Activated B cell treated with CpG ODN at 0.5 μM for 24 hours (primary cell): ENCODE results near the gene ZMYM3. TPM values are rescaled to one million over a fixed set of nuclear protein-coding genes. Genes with fewer than 3 reads are reported as not detected.
A peak's percentile ranks its signal among the peaks of the same experiment; 100 is the strongest.

Experiments
- ATAC-seq: fragments of 200-7000 bp; cut with Tn5 transposase; one replicate; pipeline ENCODE4 v1.10.0; 2021; ENCODE audit warnings: low read depth, mild to moderate bottlenecking, moderate library complexity
- CTCF ChIA-PET: fragments of 350-600 bp; sonication (Branson Sonifier 250); formaldehyde crosslinking; loops from one replicate; lab custom pipeline; 2021; ENCODE audit warnings: antibody characterized with exemption; lab: Charles Lee
- POLR2A ChIA-PET: fragments of 350-600 bp; sonication (Branson Sonifier 250); formaldehyde crosslinking; loops from one replicate; lab custom pipeline; 2021; ENCODE audit warnings: antibody characterized with exemption; lab: Charles Lee
- DNase-seq: peaks from one replicate; pipeline ENCODE4 v3.0.0; 2022
- H3K27ac Mint-ChIP-seq: one replicate; pipeline ENCODE4 v1.8.0; 2020; ENCODE audit warnings: mixed read lengths
- H3K27me3 Mint-ChIP-seq: one replicate; pipeline ENCODE4 v1.8.0; 2021; ENCODE audit warnings: mixed read lengths
- H3K36me3 Mint-ChIP-seq: one replicate; pipeline ENCODE4 v1.8.0; 2021; ENCODE audit warnings: low read depth, mixed read lengths
- H3K4me1 Mint-ChIP-seq: one replicate; pipeline ENCODE4 v1.8.0; 2021; ENCODE audit warnings: mixed read lengths
- H3K4me3 Mint-ChIP-seq: one replicate; pipeline ENCODE4 v1.8.0; 2020; ENCODE audit warnings: mild to moderate bottlenecking, mixed read lengths
- H3K9me3 Mint-ChIP-seq: one replicate; pipeline ENCODE4 v1.8.0; 2020; ENCODE audit warnings: mixed read lengths
- CTCF ChIP-seq: fragments of 200-600 bp; IDR thresholded peaks from one replicate; pipeline ENCODE4 v1.8.0; 2022; ENCODE audit warnings: antibody characterized with exemption, mild to moderate bottlenecking
- intact Hi-C: fragments of 100-400 bp; cut with micrococcal nuclease; formaldehyde crosslinking; loops from one replicate; pipeline ENCODE4 v1.15.1; 2024
- total RNA-seq: library from RNA; stranded (reverse); gene quantifications from 2 replicates; pipeline ENCODE4 v1.2.3, GENCODE V29; 2022

Gene ZMYM3
- total RNA-seq, 1 donor from 2014 or later, result 28.2 TPM

GRCh38 chrX:71195964-71196649, 57.8 kb downstream of the ZMYM3 start:
- TF ChIP-seq CTCF, result no peak
- Mint-ChIP-seq H3K4me1 (peaks cover 40% of the 10 kb centered on the region), H3K36me3 (peaks cover 6% of the 10 kb centered on the region), H3K9me3 (no peaks in the 10 kb centered on the region), H3K4me3 (peak overlapping the region; percentile 86), H3K27me3 (no peaks in the 10 kb centered on the region), H3K27ac (peak overlapping the region; percentile 92)
- POLR2A ChIA-PET, result interaction anchor here (0.6 to 3.6 kb wide), 7 partner anchors 15 to 1063 kb away, joined by 3 to 87 read pairs (median 3); partner anchors contain the start of genes IGBP1, NONO, TAF1 and ZMYM3
- intact Hi-C loops, result loop anchor here (1.0 to 5.0 kb wide), 3 partner anchors 14 to 171 kb away; partner anchors contain the start of gene TAF1
- CTCF ChIA-PET, result interaction anchor here (1.4 to 2.1 kb wide), 2 partner anchors 14 to 87 kb away, joined by 4 to 9 read pairs; partner anchors contain the start of gene NONO
- DNase-seq, result no peak
- peak; percentile 62 for ATAC-seq

GRCh38 chrX:71191248-71191647, 62.7 kb downstream of the ZMYM3 start:
- intact Hi-C loops, result no loop called here
- Mint-ChIP-seq H3K36me3 (peaks cover 12% of the 10 kb centered on the region), H3K4me1 (peaks cover 26% of the 10 kb centered on the region), H3K9me3 (no peaks in the 10 kb centered on the region), H3K4me3 (no peak overlapping the region), H3K27me3 (no peaks in the 10 kb centered on the region), H3K27ac (no peak overlapping the region)
- DNase-seq (no peak), ATAC-seq (no peak)
- ChIA-PET CTCF (no interaction called here), POLR2A (interaction anchor here (0.6 kb wide), 1 partner anchor 11 kb away, joined by 6 read pairs; no protein-coding TSS in a partner anchor)
- TF ChIP-seq CTCF, result no peak

Other genes with a start within 250 kb of the ZMYM3 start
- 43.2 and 44.8 TPM in 2 replicates for gene SNX12, start 185.8 kb downstream of the ZMYM3 start, total RNA-seq
- gene FOXO4, start 158.3 kb downstream of the ZMYM3 start, total RNA-seq, result 10.1 and 16.1 TPM in 2 replicates
- 10.0 and 14.5 TPM in 2 replicates for gene CXorf65, start 147.4 kb downstream of the ZMYM3 start, total RNA-seq
- gene IL2RG, start 142.6 kb downstream of the ZMYM3 start, total RNA-seq, result 261 and 264 TPM in 2 replicates
- 81.7 and 102 TPM in 2 replicates for gene MED12, start 135.5 kb downstream of the ZMYM3 start, total RNA-seq
- 0.46 and 0.67 TPM in 2 replicates for gene NLGN3, start 109.3 kb downstream of the ZMYM3 start, total RNA-seq
- not detected in 2 replicates for gene GJB1, start 30.9 kb downstream of the ZMYM3 start, total RNA-seq
- gene NONO, start 29.5 kb upstream of the ZMYM3 start, total RNA-seq, result 398 and 462 TPM in 2 replicates
- 2.8 and 6.7 TPM in 2 replicates for gene ITGB1BP2, start 47.6 kb upstream of the ZMYM3 start, total RNA-seq
- gene TAF1, start 112.2 kb upstream of the ZMYM3 start, total RNA-seq, result 64.0 and 70.0 TPM in 2 replicates